Neural cell (in vitro differentiated cells): Measurements from ENCODE around the gene KRT39. TPM values are rescaled to one million over a fixed set of nuclear protein-coding genes. Genes with fewer than 3 reads are reported as not detected.

ENCODE experiments used
- H2AFZ ChIP-seq: fragments of 200-600, 300-800 bp; sonication (generic), shearing (Covaris generic); 2 replicates; pipeline ENCODE4 v1.6.0; 2014; ENCODE audit warnings: low read depth, mild to moderate bottlenecking, antibody characterized with exemption, low read length, moderate library complexity
- H3F3A ChIP-seq: fragments of 200-600 bp; shearing (Covaris generic); 2 replicates; pipeline ENCODE4 v1.6.1; 2016; ENCODE audit warnings: mild to moderate bottlenecking, moderate library complexity, mixed read lengths, antibody characterized with exemption, low read length; ENCODE audit not compliant: insufficient read depth, poor library complexity, severe bottlenecking
- H3K27ac ChIP-seq: fragments of 200-600, 300-800 bp; sonication (generic), shearing (Covaris generic); 2 replicates; pipeline ENCODE4 v1.5.1; 2014; ENCODE audit warnings: mild to moderate bottlenecking, low read length, moderate library complexity
- H3K27me3 ChIP-seq: fragments of 300-800, 200-600 bp; sonication (generic), shearing (Covaris generic); 2 replicates; pipeline ENCODE4 v1.6.0; 2014; ENCODE audit warnings: mild to moderate bottlenecking, low read depth, low read length, moderate library complexity; ENCODE audit not compliant: insufficient read depth
- H3K36me3 ChIP-seq: fragments of 300-800, 200-600 bp; sonication (generic), shearing (Covaris generic); 2 replicates; pipeline ENCODE4 v1.5.1; 2014; ENCODE audit warnings: mild to moderate bottlenecking, antibody characterized with exemption, low read length, moderate library complexity; ENCODE audit not compliant: insufficient read depth
- H3K4me2 ChIP-seq: fragments of 300-800, 200-600 bp; sonication (generic), shearing (Covaris generic); 2 replicates; pipeline ENCODE4 v1.6.0; 2014; ENCODE audit warnings: mild to moderate bottlenecking, low read length
- H3K4me3 ChIP-seq: fragments of 300-800, 200-600 bp; sonication (generic), shearing (Covaris generic); 2 replicates; pipeline ENCODE4 v1.5.1; 2014; ENCODE audit warnings: mild to moderate bottlenecking, low read length, moderate library complexity
- H3K79me2 ChIP-seq: fragments of 200-600 bp; shearing (Covaris generic); replicated peaks from 2 replicates; pipeline ENCODE4 v1.6.0; 2014; ENCODE audit warnings: mild to moderate bottlenecking, low read length, moderate library complexity; ENCODE audit not compliant: insufficient read depth
- H3K9ac ChIP-seq: fragments of 300-800, 200-600 bp; sonication (generic), shearing (Covaris generic); 2 replicates; pipeline ENCODE4 v1.6.1; 2016; ENCODE audit warnings: mild to moderate bottlenecking, low read length, mixed read lengths
- H3K9me2 ChIP-seq: fragments of 200-600 bp; shearing (Covaris generic); 2 replicates; pipeline ENCODE4 v1.6.1; 2016; ENCODE audit warnings: mild to moderate bottlenecking, low read length, mixed read lengths; ENCODE audit not compliant: insufficient read depth
- H3K9me3 ChIP-seq: fragments of 200-600, 300-800 bp; sonication (generic), shearing (Covaris generic); 2 replicates; pipeline ENCODE4 v1.6.1; 2016; ENCODE audit warnings: mild to moderate bottlenecking, mixed run types, low read length, moderate library complexity, mixed read lengths
- H4K20me1 ChIP-seq: fragments of 200-600 bp; shearing (Covaris generic); 2 replicates; pipeline ENCODE4 v1.6.1; 2016; ENCODE audit warnings: mild to moderate bottlenecking, mixed run types; ENCODE audit not compliant: insufficient read depth
- CTCF ChIP-seq: fragments of 450-650 bp; IDR thresholded peaks from 2 replicates; pipeline ENCODE4 v1.5.1; 2014; ENCODE audit warnings: antibody characterized with exemption, mild to moderate bottlenecking, moderate library complexity; ENCODE audit not compliant: poor library complexity, severe bottlenecking
- EP300 ChIP-seq: fragments of 450-650 bp; conservative IDR thresholded peaks from 2 replicates; pipeline ENCODE4 v1.6.1; 2014; ENCODE audit warnings: antibody characterized with exemption, mild to moderate bottlenecking, moderate library complexity; ENCODE audit not compliant: poor library complexity, severe bottlenecking
- EZH2 ChIP-seq: fragments of 200-600, 300-800 bp; shearing (Covaris generic), sonication (generic); IDR thresholded peaks from 2 replicates; pipeline ENCODE4 v1.6.1; 2014; ENCODE audit warnings: antibody characterized with exemption, low read length, borderline replicate concordance, mild to moderate bottlenecking; ENCODE audit not compliant: insufficient read depth, poor library complexity, severe bottlenecking
- MXI1 ChIP-seq: fragments of 450-650 bp; conservative IDR thresholded peaks from 2 replicates; pipeline ENCODE4 v1.6.1; 2014; ENCODE audit warnings: antibody characterized with exemption, mild to moderate bottlenecking; ENCODE audit not compliant: poor library complexity, severe bottlenecking
- POLR2AphosphoS5 ChIP-seq: IDR thresholded peaks from 2 replicates; pipeline ENCODE4 v1.6.1; 2012
- RAD21 ChIP-seq: fragments of 450-650 bp; conservative IDR thresholded peaks from 2 replicates; pipeline ENCODE4 v1.6.1; 2014; ENCODE audit warnings: antibody characterized with exemption, mild to moderate bottlenecking, moderate library complexity
- REST ChIP-seq: IDR thresholded peaks from 2 replicates; pipeline ENCODE4 v1.6.1; 2012; ENCODE audit warnings: borderline replicate concordance
- SMC3 ChIP-seq: fragments of 450-650 bp; conservative IDR thresholded peaks from 2 replicates; pipeline ENCODE4 v1.6.1; 2014; ENCODE audit warnings: antibody characterized with exemption, mild to moderate bottlenecking, moderate library complexity; ENCODE audit not compliant: poor library complexity
- TAF1 ChIP-seq: IDR thresholded peaks from 2 replicates; pipeline ENCODE4 v1.6.1; 2012; ENCODE audit warnings: low read depth
- polyA plus RNA-seq: library from polyadenylated mRNA; depleted of rRNA; stranded (reverse); fragments of >200 nt; gene quantifications from 2 replicates; pipeline ENCODE4 v1.2.3, GENCODE V29; 2014

Gene KRT39
- polyA plus RNA-seq, 1 donor from 2014 or later: not detected

- H3F3A ChIP-seq: no peaks in the 10 kb centered on the region
- no peak overlapping the region for H3K4me3 ChIP-seq
- no peak overlapping the region for H3K4me2 ChIP-seq
- no peaks in the 10 kb centered on the region for H3K27me3 ChIP-seq
- no peaks in the 10 kb centered on the region for H4K20me1 ChIP-seq
- H3K36me3 ChIP-seq: no peaks in the 10 kb centered on the region
- H3K9me2 ChIP-seq: no peaks in the 10 kb centered on the region
- H3K9ac ChIP-seq: no peak overlapping the region
- H3K9me3 ChIP-seq: no peaks in the 10 kb centered on the region
- no peak overlapping the region for H2AFZ ChIP-seq
- no peak for TF ChIP-seq MXI1
- no peak for TF ChIP-seq POLR2AphosphoS5
- TF ChIP-seq SMC3: no peak
- no peak for TF ChIP-seq TAF1
- TF ChIP-seq CTCF: no peak
- TF ChIP-seq REST: no peak
- no peak for TF ChIP-seq RAD21
- TF ChIP-seq EP300: no peak
- no peak for TF ChIP-seq EZH2
- no peak overlapping the region for H3K27ac ChIP-seq
- no peaks in the 10 kb centered on the region for H3K79me2 ChIP-seq
These were observed 29.8 kb downstream of the KRT39 start for GRCh38 chr17:40936976-40937375.

- no peak overlapping the region for H3K9ac ChIP-seq
- H3K9me3 ChIP-seq: no peaks in the 10 kb centered on the region
- TF ChIP-seq CTCF (no peak), SMC3 (no peak), MXI1 (no peak), EZH2 (no peak), RAD21 (no peak), EP300 (no peak), POLR2AphosphoS5 (no peak), TAF1 (no peak), REST (no peak)
- H3K27me3 ChIP-seq: no peaks in the 10 kb centered on the region
- H3K36me3 ChIP-seq: no peaks in the 10 kb centered on the region
- no peak overlapping the region for H3K4me2 ChIP-seq
- no peak overlapping the region for H2AFZ ChIP-seq
- no peaks in the 10 kb centered on the region for H3K79me2 ChIP-seq
- no peaks in the 10 kb centered on the region for H3F3A ChIP-seq
- no peaks in the 10 kb centered on the region for H3K9me2 ChIP-seq
- no peak overlapping the region for H3K4me3 ChIP-seq
- H3K27ac ChIP-seq: no peak overlapping the region
- no peaks in the 10 kb centered on the region for H4K20me1 ChIP-seq
These were observed 30.2 kb downstream of the KRT39 start for GRCh38 chr17:40936437-40936971.
